Right renal pelvis (tissue), 4 donors: Measurements from ENCODE around the gene GOLIM4. TPM values are rescaled to one million over a fixed set of nuclear protein-coding genes. Genes with fewer than 3 reads are reported as not detected.

Experiments
- DNase-seq, 4 donors: peaks; one replicate each; pipeline ENCODE4 v3.0.0-alpha.2; 2013; ENCODE audit warnings: low read depth in 4 of 4, low spot score in 3 of 4, missing footprints in 1 of 4
- polyA plus RNA-seq, 4 donors: library from polyadenylated mRNA; unstranded; fragments of 120-200 nt; gene quantifications; one replicate each; pipeline ENCODE4 v1.2.1, GENCODE V29; 2013; ENCODE audit not compliant: insufficient read length in 4 of 4

GOLIM4 gene
- polyA plus RNA-seq, 4 donors: 87.2 to 128 (median 117) TPM

DNA sequence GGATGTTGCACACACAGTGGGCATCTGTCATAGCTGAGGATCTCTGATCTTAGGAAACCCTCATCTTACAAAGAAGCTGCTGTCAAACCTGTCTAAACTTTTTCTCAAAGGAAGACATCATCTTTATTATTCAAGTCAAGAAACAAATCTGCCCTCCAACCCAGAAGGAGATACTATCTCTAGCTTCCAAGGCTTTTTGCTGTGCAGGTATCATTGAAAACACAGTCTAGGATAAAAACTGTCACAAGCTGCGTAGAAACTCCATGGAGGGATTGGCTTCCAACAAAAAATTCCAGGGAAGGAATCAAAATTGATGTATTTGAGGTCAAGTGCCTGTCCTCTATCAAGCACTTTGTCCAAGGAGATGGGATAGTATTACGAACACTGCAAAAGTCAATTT, 89.1 kb downstream of the GOLIM4 start:
- DNase-seq: no peak

DNA sequence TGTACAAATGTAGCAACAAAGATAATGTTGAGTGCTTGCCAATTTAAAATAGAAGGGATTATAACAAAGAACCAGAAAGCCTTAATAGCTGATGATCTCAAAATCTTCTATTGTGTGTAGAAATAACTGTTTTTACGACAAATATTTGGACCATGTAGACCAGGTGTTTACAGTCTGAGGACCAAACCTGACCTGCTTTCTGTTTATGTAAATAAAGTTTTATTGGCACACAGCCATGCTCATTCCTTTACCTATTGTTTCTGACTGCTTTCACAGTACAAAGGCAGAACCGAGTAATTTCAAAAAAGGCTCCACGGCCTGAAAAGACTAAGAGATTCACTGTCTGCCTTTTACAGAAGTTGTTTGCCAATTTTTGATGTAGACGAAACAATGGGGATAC, 91.8 kb downstream of the GOLIM4 start:
- no peak for DNase-seq

DNA sequence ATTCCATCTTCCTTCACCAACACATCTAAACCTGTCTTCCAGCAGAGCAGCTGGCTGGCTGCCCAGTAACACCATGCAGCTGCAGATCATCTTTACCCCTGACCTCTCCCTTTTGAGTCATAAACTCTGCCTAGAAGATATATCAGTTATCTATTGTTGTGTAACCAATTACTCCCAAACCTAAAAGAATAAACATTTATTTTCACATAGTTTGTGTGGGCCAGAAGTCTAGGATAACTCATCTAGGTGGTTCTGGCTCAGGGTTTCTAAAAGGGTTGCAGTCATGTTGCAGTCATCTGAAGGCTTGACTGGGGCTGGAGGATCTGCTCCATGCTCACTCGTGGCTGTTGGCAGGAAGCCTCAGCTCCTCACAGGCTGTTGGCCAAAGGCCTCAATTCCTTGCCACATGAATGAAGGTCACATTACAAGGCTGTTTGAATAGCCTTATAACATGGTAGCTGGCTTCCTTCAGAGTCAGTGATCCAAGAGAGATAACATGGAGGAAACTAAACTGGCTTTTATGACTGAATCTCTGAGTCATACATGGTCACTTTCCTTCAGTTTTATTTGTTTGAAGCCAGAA, 92.8 kb downstream of the GOLIM4 start:
- DNase-seq: no peak

DNA sequence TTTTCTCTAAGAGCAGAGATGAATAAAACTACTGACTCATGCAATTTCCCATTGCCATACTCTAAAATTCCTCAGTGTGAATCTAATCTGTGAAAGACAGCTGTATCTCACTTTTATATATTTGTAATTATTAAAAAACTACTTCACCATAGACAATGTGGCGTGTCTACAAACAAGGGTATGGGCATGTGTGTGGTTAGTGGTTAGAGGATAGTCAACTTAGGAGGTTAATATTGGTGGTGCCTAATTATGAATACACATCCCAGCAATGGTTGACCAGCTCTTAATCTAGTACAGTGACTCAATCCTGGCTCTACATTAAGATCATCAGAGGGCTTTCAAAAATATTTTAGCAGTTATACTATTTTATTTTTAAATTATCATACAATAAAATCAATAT, 94.5 kb downstream of the GOLIM4 start:
- no peak for DNase-seq

DNA sequence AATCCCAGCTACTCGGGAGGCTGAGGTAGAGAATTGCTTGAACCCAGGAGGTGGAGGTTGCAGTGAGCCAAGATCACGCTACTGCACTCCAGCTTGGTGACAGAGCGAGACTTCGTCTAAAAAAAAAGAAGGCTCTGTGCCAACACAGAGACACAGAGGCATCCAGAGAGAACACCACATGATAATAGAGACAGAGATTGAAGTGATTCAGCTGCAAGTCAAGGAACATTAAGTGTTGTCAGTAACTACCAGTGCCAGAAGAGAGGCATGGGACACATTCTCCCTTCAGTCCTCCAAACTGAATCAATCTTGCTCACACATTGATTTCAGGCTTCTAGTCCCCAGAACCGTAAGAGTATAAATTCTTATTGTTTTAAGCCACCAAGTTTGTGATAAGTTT, 97.5 kb downstream of the GOLIM4 start:
- no peak for DNase-seq

DNA sequence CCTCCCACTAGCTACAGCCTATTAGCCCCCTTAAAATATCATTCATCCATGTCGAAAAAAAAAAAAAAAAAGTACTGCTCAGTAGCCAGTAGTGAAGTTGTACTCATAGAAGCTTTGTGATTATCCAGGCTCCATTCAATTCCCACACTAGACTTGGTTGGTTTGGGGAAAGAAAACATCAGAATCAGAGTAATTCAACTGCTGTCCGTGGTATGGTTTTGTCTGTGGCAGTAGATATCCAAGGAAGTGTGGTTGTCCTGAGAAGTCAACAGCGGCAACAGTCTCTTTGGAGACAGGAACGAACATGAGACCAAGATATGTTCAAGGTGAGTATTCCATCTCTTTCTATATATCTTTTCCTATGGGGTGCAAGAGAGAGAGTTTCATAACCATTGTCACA, 99.2 kb downstream of the GOLIM4 start:
- no peak for DNase-seq

DNA sequence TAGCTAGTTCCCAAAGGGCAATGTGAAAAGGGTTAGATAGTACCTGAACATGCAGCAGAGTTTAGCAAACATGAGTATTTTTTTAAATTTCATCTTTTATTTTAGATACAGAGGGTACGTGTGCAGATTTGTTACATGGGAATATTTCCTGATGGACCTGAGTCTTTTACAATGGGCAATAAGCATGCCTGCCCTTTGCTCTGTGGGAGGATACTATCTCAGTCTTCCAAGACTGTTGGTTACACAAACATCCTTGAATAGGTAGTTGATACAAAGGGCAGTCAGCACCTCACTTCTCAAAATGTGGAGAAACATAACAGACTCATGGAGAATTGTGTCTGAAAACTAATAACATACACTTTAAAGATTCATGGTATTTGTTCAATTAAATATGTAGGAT, 103.3 kb downstream of the GOLIM4 start:
- DNase-seq: no peak

DNA sequence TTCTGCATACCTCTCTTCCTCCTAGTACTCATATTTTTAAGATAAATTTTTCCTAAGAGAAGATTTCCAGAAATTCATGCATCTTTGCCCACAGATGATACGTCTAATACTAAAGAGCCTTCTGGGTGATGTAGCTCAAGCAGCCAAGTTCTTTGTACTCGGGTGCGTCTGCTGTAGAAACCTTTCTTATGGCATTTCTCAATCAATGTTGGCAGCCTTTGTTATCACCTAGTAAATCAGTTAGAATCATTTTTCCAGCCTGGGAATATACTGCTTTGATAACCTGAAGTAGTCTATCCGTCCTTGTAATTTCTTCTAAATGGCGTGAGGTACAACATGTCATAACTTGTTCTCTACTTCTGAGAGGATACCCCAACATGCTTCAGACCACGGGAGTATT, 104.5 kb downstream of the GOLIM4 start:
- no peak for DNase-seq

DNA sequence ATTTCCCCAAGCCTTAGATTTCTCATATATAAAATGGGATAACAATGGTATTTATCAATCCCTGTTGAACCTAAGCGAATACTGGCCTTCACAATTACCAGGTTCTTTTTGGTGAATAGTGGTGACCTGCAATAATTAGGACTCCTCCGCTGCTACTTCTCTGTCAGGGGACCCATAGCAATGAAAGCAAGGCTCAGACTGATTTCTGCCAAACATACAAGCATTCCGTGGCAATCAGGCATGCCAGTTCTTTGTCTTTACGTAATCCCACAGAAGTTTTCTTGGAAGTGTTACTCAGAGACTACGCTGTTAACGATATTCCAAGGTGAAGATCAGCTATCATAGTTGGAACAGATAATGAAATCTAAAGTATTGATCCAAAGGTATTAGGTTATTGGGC, 105.7 kb downstream of the GOLIM4 start:
- no peak for DNase-seq

DNA sequence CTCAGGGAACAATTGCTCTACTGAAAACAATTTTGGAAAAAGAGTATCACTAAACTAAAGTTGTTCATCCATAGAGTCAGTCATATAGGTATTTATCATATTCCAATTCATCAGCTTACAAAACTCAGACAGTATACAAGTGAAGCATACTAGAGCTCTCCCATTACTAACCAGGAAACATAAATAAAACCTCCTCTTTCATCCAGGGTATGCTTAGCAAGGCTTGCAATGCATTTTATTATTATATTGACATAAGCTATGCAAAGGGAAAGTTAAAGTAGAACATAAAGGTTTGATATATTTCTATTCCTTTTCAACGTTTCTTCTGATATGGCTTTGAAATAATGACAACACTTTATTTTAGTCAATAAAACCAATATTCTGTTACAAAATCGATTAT, 106.7 kb downstream of the GOLIM4 start:
- no peak for DNase-seq

DNA sequence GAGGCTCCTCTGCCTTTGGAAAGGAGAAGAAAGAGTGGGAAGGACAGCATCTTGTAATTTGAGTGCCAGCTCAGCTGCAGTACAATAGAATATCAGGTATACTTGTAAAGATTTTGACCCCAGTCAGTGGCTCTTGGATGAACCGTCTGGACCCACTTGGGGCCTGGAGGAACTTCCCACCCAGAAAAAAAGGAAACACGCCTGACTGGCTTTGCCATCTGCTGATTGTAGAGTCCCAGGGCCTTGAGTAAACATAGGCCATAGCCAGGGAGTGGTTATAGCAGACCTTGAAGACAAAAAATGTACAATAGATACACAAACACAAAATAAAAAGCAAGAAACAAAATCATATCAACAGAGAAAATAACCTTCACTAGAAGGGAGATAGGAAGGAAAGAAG, 112.1 kb downstream of the GOLIM4 start:
- no peak for DNase-seq

DNA sequence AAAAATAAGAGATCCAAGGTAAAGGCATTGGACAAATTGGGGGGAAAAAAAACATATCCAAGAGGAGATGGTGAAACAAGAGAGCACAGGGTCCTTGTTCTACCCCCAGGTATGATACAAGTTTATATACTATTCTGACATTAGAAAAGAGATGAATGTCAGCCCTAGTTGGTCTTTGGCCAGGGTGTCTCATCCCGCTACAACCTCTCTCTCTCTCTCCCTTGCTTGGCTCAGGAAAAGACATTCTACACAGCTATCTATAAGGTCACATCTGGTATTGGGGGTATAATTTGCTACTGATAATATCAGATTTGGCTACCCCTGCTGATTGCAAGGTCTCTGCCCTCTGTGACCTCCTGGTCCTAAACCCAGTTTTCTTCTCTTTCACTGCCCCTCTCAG, 117.2 kb downstream of the GOLIM4 start:
- no peak for DNase-seq

DNA sequence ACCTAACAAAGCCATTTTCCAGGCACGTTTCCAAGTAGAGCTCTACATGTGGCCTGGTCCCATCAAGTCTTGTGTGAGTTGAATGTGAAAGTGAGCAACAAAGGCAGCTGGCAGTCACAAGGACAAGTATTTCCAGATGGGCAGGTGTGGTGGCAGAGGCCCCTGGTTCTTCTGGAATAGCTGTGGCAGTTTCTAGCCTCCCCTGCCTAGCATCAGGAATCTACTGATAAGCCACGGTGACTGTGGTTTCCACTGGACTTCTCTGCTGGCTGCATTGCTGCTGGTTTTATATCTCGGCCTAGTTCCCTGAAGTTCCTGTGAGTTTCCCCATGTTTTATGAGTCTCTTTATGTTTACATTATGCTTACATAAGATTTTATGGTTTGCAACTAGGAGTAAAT, 117.7 kb downstream of the GOLIM4 start:
- no peak for DNase-seq

DNA sequence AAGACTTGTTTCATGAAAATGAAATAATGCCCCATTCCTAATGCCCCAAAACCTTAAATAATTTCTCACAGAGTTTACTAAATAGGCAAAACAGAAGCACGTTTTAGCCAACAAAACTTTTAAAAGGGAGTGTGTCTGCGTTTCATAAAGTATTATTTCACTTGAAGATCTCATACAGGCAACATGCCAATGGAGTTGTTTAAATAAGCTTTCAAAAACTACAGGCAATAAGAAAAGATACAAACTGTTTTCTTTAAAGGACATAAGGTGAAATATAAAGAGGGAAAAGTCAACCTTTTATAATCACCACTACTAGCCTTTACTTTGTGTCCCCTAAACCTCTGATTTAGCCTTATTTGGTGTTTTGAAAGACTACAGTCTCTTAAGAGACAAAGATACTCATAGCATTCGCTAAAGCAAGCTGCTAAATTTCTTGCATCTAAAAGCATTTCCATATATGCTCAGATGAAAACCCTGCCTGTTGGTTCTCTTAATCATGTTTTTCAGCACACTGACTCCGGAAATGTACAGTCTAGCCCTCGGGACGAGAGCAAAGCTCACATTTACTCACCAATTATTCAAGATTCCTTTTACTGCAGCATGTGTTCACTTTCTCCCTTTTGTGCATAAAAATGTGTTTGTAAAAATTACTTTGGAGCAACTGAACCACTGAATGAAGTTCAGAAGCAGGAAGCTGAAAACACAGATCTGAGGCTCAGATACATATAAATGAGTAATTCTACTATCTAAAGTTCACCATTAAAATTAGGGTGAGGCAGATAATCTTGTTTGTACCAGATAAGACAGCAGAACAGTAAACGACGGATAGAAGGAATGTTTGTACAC, 119.0 kb downstream of the GOLIM4 start:
- no peak for DNase-seq

DNA sequence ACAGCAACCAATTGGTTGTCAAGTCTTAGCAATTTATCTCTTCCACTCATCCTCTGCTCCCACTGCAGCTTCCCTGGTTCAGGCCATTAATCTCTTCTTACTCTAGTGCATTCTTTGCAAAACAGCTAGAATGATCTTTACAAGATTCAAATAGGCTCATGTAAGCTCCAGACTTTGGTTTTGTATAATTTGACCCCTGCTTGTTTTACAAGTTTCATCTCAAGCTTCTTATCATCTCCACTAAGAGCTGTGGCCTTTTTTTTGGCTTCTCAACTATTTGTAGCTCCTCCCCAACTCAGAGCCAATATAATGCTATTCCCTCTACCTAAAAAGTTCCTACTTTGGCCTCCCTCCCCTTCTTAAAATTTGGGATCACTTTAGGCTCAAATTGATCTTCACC, 121.8 kb downstream of the GOLIM4 start:
- DNase-seq: no peak

DNA sequence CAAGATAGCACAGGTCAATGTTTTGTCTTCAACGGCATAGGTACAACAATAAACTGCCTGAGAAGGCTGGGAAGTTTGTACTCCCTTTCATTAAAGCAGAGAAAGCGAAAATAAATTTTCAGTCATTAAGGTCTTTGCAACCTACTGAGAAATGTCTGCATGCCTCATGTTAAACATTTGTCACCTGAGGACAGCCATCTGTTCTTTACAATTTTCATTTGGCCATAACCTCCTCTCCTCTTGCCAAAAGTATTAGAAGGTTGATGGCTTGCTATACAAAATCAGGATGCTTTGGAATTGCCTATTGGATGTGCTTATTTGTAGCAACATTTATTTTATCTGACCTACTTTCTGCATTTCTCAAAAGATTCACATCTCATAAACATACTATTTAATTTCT, 122.7 kb downstream of the GOLIM4 start:
- no peak for DNase-seq

DNA sequence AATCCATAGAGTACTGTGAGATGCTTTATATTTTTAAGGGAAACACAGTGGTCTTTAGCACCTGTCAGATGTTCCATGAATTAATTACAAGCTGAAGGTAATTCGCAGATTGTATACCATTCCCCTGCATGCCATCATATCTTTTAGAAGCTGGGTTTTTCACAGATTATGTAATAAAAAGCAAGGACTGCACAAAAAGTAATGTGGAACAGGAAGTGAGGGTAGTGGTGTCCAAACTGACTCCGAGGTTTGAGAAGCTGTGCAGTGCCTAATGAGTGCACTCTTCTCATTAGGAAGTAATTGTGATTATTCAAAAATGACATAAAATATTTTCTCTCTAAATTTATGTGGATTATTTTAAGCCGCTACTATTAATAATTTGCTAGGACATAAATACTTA, 123.2 kb downstream of the GOLIM4 start:
- no peak for DNase-seq

DNA sequence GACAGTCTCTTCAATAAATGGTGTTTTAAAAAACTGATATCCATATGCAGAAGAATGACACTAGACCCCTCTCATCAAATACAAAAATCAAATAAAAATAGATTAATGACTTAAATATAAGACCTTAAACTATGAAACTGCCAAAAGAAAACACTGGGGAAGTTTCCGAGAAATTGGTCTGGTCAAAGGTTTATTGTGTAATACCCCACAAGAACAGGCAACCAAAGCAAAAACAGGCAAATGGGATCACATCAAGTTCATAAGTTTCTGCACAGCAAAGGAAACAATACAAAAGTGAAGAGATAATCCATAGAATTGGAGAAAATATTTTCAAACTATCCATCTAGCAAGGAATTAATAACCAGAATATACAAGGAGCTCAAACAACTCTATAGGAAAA, 126.2 kb downstream of the GOLIM4 start:
- no peak for DNase-seq

DNA sequence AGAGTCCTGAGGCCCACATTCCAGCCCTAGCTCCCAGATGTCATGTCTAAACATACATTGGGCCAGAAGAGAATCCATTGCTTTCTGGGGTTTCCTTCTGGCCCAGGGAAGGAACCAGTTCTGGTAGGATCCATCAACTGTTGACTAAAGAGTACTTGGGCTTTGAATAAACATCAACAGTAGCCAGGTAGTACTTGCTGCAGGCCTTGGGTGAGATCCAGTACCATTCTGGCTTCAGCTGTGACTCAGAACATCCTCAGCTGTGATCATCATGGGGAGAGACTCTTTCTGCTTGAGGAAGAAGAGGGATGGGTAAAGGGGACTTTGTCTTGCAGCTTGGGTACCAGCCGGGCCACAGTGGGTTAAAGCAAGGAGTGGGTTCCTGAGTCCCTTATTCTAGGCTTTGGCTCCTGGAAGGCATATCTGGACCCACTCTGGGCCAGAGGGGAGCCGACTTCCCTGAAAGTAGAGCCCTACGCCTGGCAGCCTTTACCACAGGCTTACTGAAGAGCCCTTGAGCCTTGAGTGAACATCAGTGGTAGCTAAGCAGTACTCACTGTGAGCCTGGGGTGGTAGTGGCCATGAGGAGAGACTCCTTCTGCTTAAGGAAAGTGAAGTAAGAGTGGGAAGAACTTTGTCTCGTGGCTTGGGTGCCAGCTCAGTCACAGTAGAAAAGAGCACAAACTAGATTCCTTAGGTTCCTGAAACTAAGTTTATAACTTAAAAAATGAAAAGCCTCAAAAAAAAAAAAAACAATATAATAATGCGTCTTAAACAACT, 128.3 kb downstream of the GOLIM4 start:
- DNase-seq: no peak
